Tibial nerve (tissue), 4 donors: Measurements from ENCODE around the gene ERV3-1.
"Not testable (repeated sequence)": the region's sequence is repeated elsewhere in the genome, so short reads cannot be mapped to it uniquely, and the experiment has no call there.

ENCODE experiments used
- CTCF ChIP-seq, 5 experiments: fragments of 200-600 bp in 3 of 5; fragments of 450-650 bp in 2 of 5; sonication (generic) in 3 of 5; IDR thresholded peaks; one replicate each; pipeline ENCODE4 v1.5.1; 2016 to 2019; ENCODE audit warnings: antibody characterized with exemption in 5 of 5, mild to moderate bottlenecking in 3 of 5, moderate library complexity in 2 of 5
- EP300 ChIP-seq, 2 donors: sonication (generic); formaldehyde crosslinking; IDR thresholded peaks; one replicate each; pipeline ENCODE4 v1.6.1; 2017; ENCODE audit warnings: antibody characterized with exemption in 2 of 2, mild to moderate bottlenecking in 1 of 2
- POLR2A ChIP-seq, 2 donors: fragments of 450-650 bp; IDR thresholded peaks; one replicate each; pipeline ENCODE4 v1.6.1; 2017; ENCODE audit warnings: antibody characterized with exemption in 2 of 2, mild to moderate bottlenecking in 2 of 2, moderate library complexity in 2 of 2

- not testable (repeated sequence) for TF ChIP-seq CTCF, POLR2A, EP300 (IDR thresholded peaks at IDR 0.05)
Measured at GRCh38 chr7:65054466-65054994, 48.0 kb upstream of the ERV3-1 start.
